Fibroblast of lung (primary cell): ENCODE results near the gene MTARC1. TPM values are rescaled to one million over a fixed set of nuclear protein-coding genes. Genes with fewer than 3 reads are reported as not detected.

ENCODE experiments used
- DNase-seq, 2 donors: peaks; one replicate each; pipeline versions ENCODE4 v3.0.0 to v3.0.0-alpha.2; 2010; ENCODE audit warnings: low read depth in 2 of 2
- H2AFZ ChIP-seq: 2 replicates; pipeline ENCODE4 v1.5.1; 2012; ENCODE audit warnings: low read length, control low read depth, inconsistent platforms
- H3K27ac ChIP-seq: 2 replicates; pipeline ENCODE4 v1.5.1; 2011; ENCODE audit warnings: low read length, control low read depth; ENCODE audit not compliant: insufficient read depth
- H3K27me3 ChIP-seq: 2 replicates; pipeline ENCODE4 v1.5.1; 2011; ENCODE audit warnings: mild to moderate bottlenecking, low read length; ENCODE audit not compliant: control insufficient read depth, insufficient read depth
- H3K36me3 ChIP-seq: 2 replicates; pipeline ENCODE4 v1.5.1; 2011; ENCODE audit warnings: low read length; ENCODE audit not compliant: control insufficient read depth, insufficient read depth
- H3K4me1 ChIP-seq: 2 replicates; pipeline ENCODE4 v1.5.1; 2011; ENCODE audit warnings: low read length; ENCODE audit not compliant: control insufficient read depth, insufficient read depth; ENCODE audit errors: extremely low read depth
- H3K4me2 ChIP-seq: 2 replicates; pipeline ENCODE4 v1.5.1; 2011; ENCODE audit warnings: low read length, control low read depth; ENCODE audit not compliant: insufficient read depth; ENCODE audit errors: extremely low read depth
- H3K4me3 ChIP-seq, 4 experiments: fragments of 200-600 bp in 1 of 4; sonication (generic) in 1 of 4; replicated peaks in 1 of 4; 2 replicates each; pipeline ENCODE4 v1.5.1; 2011 to 2016; ENCODE audit warnings: low read length in 4 of 4, low read depth in 3 of 4, mild to moderate bottlenecking in 3 of 4, control low read depth in 2 of 4, inconsistent platforms in 1 of 4, mixed read lengths in 1 of 4; ENCODE audit not compliant: insufficient read depth in 1 of 4; ENCODE audit errors: control extremely low read depth in 1 of 4
- H3K79me2 ChIP-seq: 2 replicates; pipeline ENCODE4 v1.5.1; 2012; ENCODE audit warnings: mild to moderate bottlenecking, low read length, inconsistent platforms; ENCODE audit not compliant: control insufficient read depth, insufficient read depth
- H3K9ac ChIP-seq: 2 replicates; pipeline ENCODE4 v1.5.1; 2011; ENCODE audit warnings: mild to moderate bottlenecking, low read length, control low read depth; ENCODE audit not compliant: insufficient read depth
- H3K9me3 ChIP-seq: 2 replicates; pipeline ENCODE4 v1.5.1; 2012; ENCODE audit warnings: low read depth, low read length; ENCODE audit not compliant: control insufficient read depth, insufficient read depth
- H4K20me1 ChIP-seq: 2 replicates; pipeline ENCODE4 v1.5.1; 2011; ENCODE audit warnings: low read length; ENCODE audit not compliant: control insufficient read depth, insufficient read depth; ENCODE audit errors: extremely low read depth
- EZH2 ChIP-seq: IDR thresholded peaks from 2 replicates; pipeline ENCODE4 v1.5.1; 2012; ENCODE audit warnings: low read length, control low read depth, mild to moderate bottlenecking; ENCODE audit errors: missing control alignments
- polyA plus RNA-seq, 2 donors: library from polyadenylated mRNA; depleted of rRNA in 1 of 2; stranded (reverse) in 1 of 2; unstranded in 1 of 2; fragments of >200 nt; gene quantifications; 2 replicates each; pipeline ENCODE4 v1.2.1, GENCODE V29; 2011 to 2012; ENCODE audit warnings: missing spikeins in 1 of 2
- total RNA-seq: library from RNA; depleted of rRNA; stranded (reverse); fragments of >200 nt; gene quantifications from 2 replicates; pipeline ENCODE4 v1.2.1, GENCODE V29; 2014
- TF ChIP-seq, protein P1 (sequence below), 2 donors: IDR thresholded peaks in 1 of 2; conservative IDR thresholded peaks in 1 of 2; 1 replicate in 1 of 2; 2 replicates in 1 of 2; pipeline ENCODE4 v1.5.1; 2011 to 2012; ENCODE audit warnings: low read length in 2 of 2, control low read depth in 1 of 2, inconsistent platforms in 1 of 2, low read depth in 1 of 2, mild to moderate bottlenecking in 1 of 2

Gene MTARC1
- total and polyA plus RNA-seq, 2 donors (not counting 1 experiment from before 2014, with no cell fraction given) = 1.8 to 9.6 TPM

GRCh38 chr1:220748089-220748934 lies 38.4 kb upstream of the MTARC1 start, which contains the start of gene MTARC2:
Gene MTARC2 (plus strand): TSS chr1:220748322. CDS start chr1:220748532, 210 bp downstream.
- H2AFZ ChIP-seq = peak within 1 kb of the TSS; percentile 97
- H3K4me2 ChIP-seq = peak within 1 kb of the TSS; percentile 26
- H3K4me3 ChIP-seq = peak within 1 kb of the TSS; percentile 64 to 80 (median 70)
- TF ChIP-seq EZH2 = no peak
- TF ChIP-seq, protein P1, sequence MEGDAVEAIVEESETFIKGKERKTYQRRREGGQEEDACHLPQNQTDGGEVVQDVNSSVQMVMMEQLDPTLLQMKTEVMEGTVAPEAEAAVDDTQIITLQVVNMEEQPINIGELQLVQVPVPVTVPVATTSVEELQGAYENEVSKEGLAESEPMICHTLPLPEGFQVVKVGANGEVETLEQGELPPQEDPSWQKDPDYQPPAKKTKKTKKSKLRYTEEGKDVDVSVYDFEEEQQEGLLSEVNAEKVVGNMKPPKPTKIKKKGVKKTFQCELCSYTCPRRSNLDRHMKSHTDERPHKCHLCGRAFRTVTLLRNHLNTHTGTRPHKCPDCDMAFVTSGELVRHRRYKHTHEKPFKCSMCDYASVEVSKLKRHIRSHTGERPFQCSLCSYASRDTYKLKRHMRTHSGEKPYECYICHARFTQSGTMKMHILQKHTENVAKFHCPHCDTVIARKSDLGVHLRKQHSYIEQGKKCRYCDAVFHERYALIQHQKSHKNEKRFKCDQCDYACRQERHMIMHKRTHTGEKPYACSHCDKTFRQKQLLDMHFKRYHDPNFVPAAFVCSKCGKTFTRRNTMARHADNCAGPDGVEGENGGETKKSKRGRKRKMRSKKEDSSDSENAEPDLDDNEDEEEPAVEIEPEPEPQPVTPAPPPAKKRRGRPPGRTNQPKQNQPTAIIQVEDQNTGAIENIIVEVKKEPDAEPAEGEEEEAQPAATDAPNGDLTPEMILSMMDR (conservative IDR thresholded peaks at IDR 0.05 in 1 of 2, IDR thresholded peaks at IDR 0.05 in 1 of 2; ENCODE audit: low read depth in 1 of 2, low read length in 2 of 2) = no peak
- no peaks in the 10 kb centered on the region for H3K27me3 ChIP-seq
- peaks cover 2% of the 10 kb centered on the region for H3K4me1 ChIP-seq
- H3K36me3 ChIP-seq = no peaks in the 10 kb centered on the region
- no peaks in the 10 kb centered on the region for H3K9me3 ChIP-seq
- peak within 1 kb of the TSS; percentile 67 for H3K9ac ChIP-seq
- peak; percentile 72 to 73 for DNase-seq
- H3K79me2 ChIP-seq = no peaks in the 10 kb centered on the region
- H4K20me1 ChIP-seq = no peaks in the 10 kb centered on the region
- no peak within 1 kb of the TSS for H3K27ac ChIP-seq

DNA sequence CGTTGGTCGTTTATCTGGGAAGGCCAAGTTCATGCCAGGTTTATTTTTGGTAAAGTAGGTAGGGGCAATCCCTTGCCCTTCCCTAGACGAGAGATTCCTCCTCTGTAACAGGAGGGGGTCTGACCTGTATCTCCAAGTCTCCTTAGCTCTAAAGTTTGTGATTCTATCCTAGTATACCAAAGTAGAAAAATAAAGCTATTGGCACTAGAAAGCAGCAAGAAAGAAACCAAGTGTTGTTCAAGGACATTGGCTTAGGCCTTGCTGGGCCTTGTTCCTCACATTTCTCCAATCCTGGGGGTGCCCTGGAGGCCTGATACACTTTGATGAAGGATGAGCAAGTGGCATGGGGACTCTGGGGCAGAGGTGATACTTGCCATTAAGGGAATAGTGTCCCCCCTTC lies 37.8 kb upstream of the MTARC1 start:
- Histone ChIP-seq H3K9ac (peak overlapping the region; percentile 67), H3K36me3 (no peaks in the 10 kb centered on the region), H3K9me3 (no peaks in the 10 kb centered on the region), H2AFZ (peak overlapping the region; percentile 25), H3K4me3 (peak overlapping the region; percentile 41 to 80 (median 64)), H4K20me1 (no peaks in the 10 kb centered on the region), H3K79me2 (no peaks in the 10 kb centered on the region), H3K4me2 (peak overlapping the region; percentile 26), H3K27me3 (no peaks in the 10 kb centered on the region), H3K4me1 (peaks cover 2% of the 10 kb centered on the region), H3K27ac (no peak overlapping the region)
- peak in 1 of 2 donors; percentile 15 for DNase-seq
- no peak for TF ChIP-seq EZH2
- TF ChIP-seq, protein P1 (conservative IDR thresholded peaks at IDR 0.05 in 1 of 2, IDR thresholded peaks at IDR 0.05 in 1 of 2; ENCODE audit: low read depth in 1 of 2, low read length in 2 of 2) = no peak

- H3K4me3 ChIP-seq = peak overlapping the region in 3 of 4 experiments; percentile 19 to 80 (median 19)
- H3K27ac ChIP-seq = no peak overlapping the region
- no peaks in the 10 kb centered on the region for H3K27me3 ChIP-seq
- no peaks in the 10 kb centered on the region for H3K79me2 ChIP-seq
- peak overlapping the region; percentile 56 for H3K4me2 ChIP-seq
- no peak for TF ChIP-seq EZH2
- TF ChIP-seq, protein P1 (conservative IDR thresholded peaks at IDR 0.05 in 1 of 2, IDR thresholded peaks at IDR 0.05 in 1 of 2; ENCODE audit: low read depth in 1 of 2, low read length in 2 of 2) = no peak
- H4K20me1 ChIP-seq = no peaks in the 10 kb centered on the region
- peaks cover 2% of the 10 kb centered on the region for H3K4me1 ChIP-seq
- no peak overlapping the region for H3K9ac ChIP-seq
- peak overlapping the region; percentile 6 for H2AFZ ChIP-seq
- peak in 1 of 2 donors; percentile 48 for DNase-seq
- no peaks in the 10 kb centered on the region for H3K9me3 ChIP-seq
- H3K36me3 ChIP-seq = no peaks in the 10 kb centered on the region
Measured at GRCh38 chr1:220750131-220750515, 36.6 kb upstream of the MTARC1 start.
